HepG2 (cell line): ENCODE measurements around the gene SH3PXD2A. TPM values are rescaled to one million over a fixed set of nuclear protein-coding genes. Genes with fewer than 3 reads are reported as not detected.

ENCODE experiments used
- AGO1 ChIP-seq: fragments of 200-400 bp; formaldehyde crosslinking; IDR thresholded peaks from 2 replicates; pipeline ENCODE4 v1.6.1; 2017; ENCODE audit warnings: mild to moderate bottlenecking, low read depth, low read length, moderate library complexity; ENCODE audit not compliant: poor library complexity, severe bottlenecking
- ARNT2 ChIP-seq: sonication (generic); formaldehyde crosslinking; IDR thresholded peaks from 2 replicates; pipeline ENCODE4 v1.8.0; 2022; ENCODE audit warnings: mild to moderate bottlenecking, low read depth, missing genetic modification reagents, moderate library complexity
- DR1 ChIP-seq: sonication (generic); formaldehyde crosslinking; IDR thresholded peaks from 2 replicates; pipeline ENCODE4 v1.8.0; 2021; ENCODE audit warnings: mild to moderate bottlenecking, missing genetic modification reagents, inconsistent platforms
- ELF1 ChIP-seq: sonication (generic); formaldehyde crosslinking; IDR thresholded peaks from 2 replicates; pipeline ENCODE4 v1.4.0; 2020; ENCODE audit warnings: missing genetic modification reagents
- ETS1 ChIP-seq: sonication (generic); formaldehyde crosslinking; IDR thresholded peaks from 2 replicates; pipeline ENCODE4 v1.4.0; 2020; ENCODE audit warnings: missing genetic modification reagents
- GATAD1 ChIP-seq: IDR thresholded peaks from 2 replicates; pipeline ENCODE4 v1.6.1; 2016; ENCODE audit warnings: missing genetic modification reagents, missing compliant biosample characterization
- GPN1 ChIP-seq: sonication (generic); formaldehyde crosslinking; IDR thresholded peaks from 2 replicates; pipeline ENCODE4 v1.5.1; 2020; ENCODE audit warnings: missing genetic modification reagents, borderline replicate concordance
- HINFP ChIP-seq: sonication (generic); formaldehyde crosslinking; IDR thresholded peaks from 2 replicates; pipeline ENCODE4 v1.4.0; 2020; ENCODE audit warnings: low read depth, mild to moderate bottlenecking, missing genetic modification reagents
- HNF4A ChIP-seq: sonication (generic); formaldehyde crosslinking; IDR thresholded peaks from 2 replicates; pipeline ENCODE4 v1.4.0; 2020; ENCODE audit warnings: missing genetic modification reagents
- JDP2 ChIP-seq: sonication (generic); formaldehyde crosslinking; IDR thresholded peaks from 2 replicates; pipeline ENCODE4 v1.8.1; 2022; ENCODE audit warnings: missing genetic modification reagents, borderline replicate concordance
- KMT2B ChIP-seq: IDR thresholded peaks from 2 replicates; pipeline ENCODE4 v1.6.1; 2016; ENCODE audit warnings: missing genetic modification reagents, missing compliant biosample characterization
- MED13 ChIP-seq: sonication (generic); formaldehyde crosslinking; IDR thresholded peaks from 2 replicates; pipeline ENCODE4 v1.5.0; 2020; ENCODE audit warnings: missing genetic modification reagents
- RFXAP ChIP-seq: sonication (generic); formaldehyde crosslinking; IDR thresholded peaks from 2 replicates; pipeline ENCODE4 v1.4.0; 2020; ENCODE audit warnings: missing genetic modification reagents, borderline replicate concordance
- SMC3 ChIP-seq: IDR thresholded peaks from 2 replicates; pipeline ENCODE4 v1.6.1; 2011; ENCODE audit warnings: low read length, improper control_type of control experiment
- SP4 ChIP-seq: sonication (generic); formaldehyde crosslinking; IDR thresholded peaks from 2 replicates; pipeline ENCODE4 v1.8.1; 2023; ENCODE audit warnings: mild to moderate bottlenecking, missing genetic modification reagents
- SRF ChIP-seq: IDR thresholded peaks from 2 replicates; pipeline ENCODE4 v1.6.1; 2011; ENCODE audit warnings: mild to moderate bottlenecking, low read depth, low read length, moderate library complexity
- TCF7 ChIP-seq: sonication (generic); IDR thresholded peaks from 2 replicates; pipeline ENCODE4 v1.6.1; 2016; ENCODE audit warnings: antibody characterized with exemption, low read depth
- ZFY ChIP-seq: sonication (generic); formaldehyde crosslinking; IDR thresholded peaks from 2 replicates; pipeline ENCODE4 v1.4.0; 2020; ENCODE audit warnings: missing genetic modification reagents
- ZNF484 ChIP-seq: sonication (generic); formaldehyde crosslinking; IDR thresholded peaks from 2 replicates; pipeline ENCODE4 v1.5.1; 2020; ENCODE audit warnings: mild to moderate bottlenecking, low read depth, missing genetic modification reagents, borderline replicate concordance
- ZNF614 ChIP-seq: IDR thresholded peaks from 2 replicates; pipeline ENCODE4 v1.6.1; 2018; ENCODE audit warnings: missing biosample characterization, missing genetic modification reagents, inconsistent platforms, borderline replicate concordance
- ZNF644 ChIP-seq: IDR thresholded peaks from 2 replicates; pipeline ENCODE4 v1.6.1; 2016; ENCODE audit warnings: low read depth
- polyA plus RNA-seq, 8 experiments: library from polyadenylated mRNA; depleted of rRNA in 3 of 8; stranded (reverse) in 7 of 8; unstranded in 1 of 8; fragments of >200 nt; fragmentation: Illumina TruSeq in 4 of 8; extraction: Trizol in 4 of 8; gene quantifications; 2 replicates each; pipeline versions ENCODE4 v1.2.1 to v1.2.3, GENCODE V29; 2011 to 2016; ENCODE audit warnings: low read depth in 4 of 8, missing spikeins in 1 of 8, mixed read lengths in 1 of 8; ENCODE audit not compliant: insufficient read depth in 1 of 8
- total RNA-seq, 5 experiments: library from RNA; depleted of rRNA; stranded (reverse); fragments of >200 nt; fragmentation: Illumina TruSeq; extraction: Trizol; gene quantifications; 2 replicates each; pipeline ENCODE4 v1.2.3, GENCODE V29; 2016; ENCODE audit warnings: low read depth in 1 of 5
- TF ChIP-seq, protein P1 (sequence below), 2 experiments: sonication (generic) in 1 of 2; formaldehyde crosslinking in 1 of 2; IDR thresholded peaks; 2 replicates each; pipeline versions ENCODE4 v1.4.0 to v1.6.1; 2016 to 2020; ENCODE audit warnings: borderline replicate concordance in 1 of 2, low read depth in 1 of 2, mild to moderate bottlenecking in 1 of 2, missing genetic modification reagents in 1 of 2
- TF ChIP-seq, protein P2 (sequence below): IDR thresholded peaks from 2 replicates; pipeline ENCODE4 v1.6.1; 2016; ENCODE audit warnings: missing biosample characterization, missing genetic modification reagents, low read depth

Gene SH3PXD2A
- total and polyA plus RNA-seq, 2 of the 13 experiments (the other 11 are each of a cell fraction or from before 2014, with no cell fraction given) = 11.1 to 11.3 TPM

DNA sequence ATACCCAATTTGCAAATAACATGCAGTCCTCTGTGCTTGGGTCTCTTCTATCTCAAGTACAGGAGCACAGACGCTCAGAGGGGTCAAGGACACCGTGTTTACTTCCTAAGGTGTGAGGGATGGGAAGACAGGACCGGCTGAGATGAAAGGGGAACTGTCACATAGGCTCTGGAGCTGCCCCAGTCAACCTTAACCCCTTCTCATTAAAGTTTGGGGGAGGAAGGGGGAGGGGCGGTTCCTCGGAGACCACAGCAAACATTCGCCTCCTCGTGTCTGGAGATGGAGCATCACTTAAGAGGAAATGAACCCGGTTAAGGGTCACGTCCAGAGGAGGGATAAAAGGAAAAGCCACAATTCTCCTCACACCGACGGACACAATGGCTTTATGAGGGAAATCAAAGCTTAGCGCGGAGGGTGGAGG, 1.1 kb downstream of the SH3PXD2A start (continued):
- TF ChIP-seq GATAD1 (no peak; the same call in none of the 2 replicates), ETS1 (CRISPR knock-in tag) (no peak), ELF1 (CRISPR knock-in tag) (no peak), ZNF644 (CRISPR knock-in tag) (no peak), AGO1 (no peak), TCF7 (peak; percentile 94), KMT2B (CRISPR knock-in tag) (no peak), SMC3 (no peak), RFXAP (CRISPR knock-in tag) (no peak), MED13 (no peak), SP4 (CRISPR knock-in tag) (0 out of 2 replicates have a peak, but pooled peaks have one; percentile 44), DR1 (CRISPR knock-in tag) (no peak), HINFP (CRISPR knock-in tag) (no peak), SRF (no peak), ZNF614 (0 out of 2 replicates have a peak, but pooled peaks have one; percentile 43), ARNT2 (CRISPR knock-in tag) (no peak), ZFY (CRISPR knock-in tag) (no peak), HNF4A (peak; percentile 74; the same call in 1 of the 2 replicates), GPN1 (CRISPR knock-in tag) (no peak), ZNF484 (CRISPR knock-in tag) (no peak), JDP2 (no peak)
- TF ChIP-seq, protein P1, sequence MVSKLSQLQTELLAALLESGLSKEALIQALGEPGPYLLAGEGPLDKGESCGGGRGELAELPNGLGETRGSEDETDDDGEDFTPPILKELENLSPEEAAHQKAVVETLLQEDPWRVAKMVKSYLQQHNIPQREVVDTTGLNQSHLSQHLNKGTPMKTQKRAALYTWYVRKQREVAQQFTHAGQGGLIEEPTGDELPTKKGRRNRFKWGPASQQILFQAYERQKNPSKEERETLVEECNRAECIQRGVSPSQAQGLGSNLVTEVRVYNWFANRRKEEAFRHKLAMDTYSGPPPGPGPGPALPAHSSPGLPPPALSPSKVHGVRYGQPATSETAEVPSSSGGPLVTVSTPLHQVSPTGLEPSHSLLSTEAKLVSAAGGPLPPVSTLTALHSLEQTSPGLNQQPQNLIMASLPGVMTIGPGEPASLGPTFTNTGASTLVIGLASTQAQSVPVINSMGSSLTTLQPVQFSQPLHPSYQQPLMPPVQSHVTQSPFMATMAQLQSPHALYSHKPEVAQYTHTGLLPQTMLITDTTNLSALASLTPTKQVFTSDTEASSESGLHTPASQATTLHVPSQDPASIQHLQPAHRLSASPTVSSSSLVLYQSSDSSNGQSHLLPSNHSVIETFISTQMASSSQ (IDR thresholded peaks at IDR 0.05; ENCODE audit: low read depth) = 0 out of 2 replicates have a peak, but pooled peaks have one; percentile 20
- TF ChIP-seq, protein P1 (CRISPR knock-in tag; IDR thresholded peaks at IDR 0.05; ENCODE audit: borderline replicate concordance) = 0 out of 2 replicates have a peak, but pooled peaks have one; percentile 7
- TF ChIP-seq, protein P2, sequence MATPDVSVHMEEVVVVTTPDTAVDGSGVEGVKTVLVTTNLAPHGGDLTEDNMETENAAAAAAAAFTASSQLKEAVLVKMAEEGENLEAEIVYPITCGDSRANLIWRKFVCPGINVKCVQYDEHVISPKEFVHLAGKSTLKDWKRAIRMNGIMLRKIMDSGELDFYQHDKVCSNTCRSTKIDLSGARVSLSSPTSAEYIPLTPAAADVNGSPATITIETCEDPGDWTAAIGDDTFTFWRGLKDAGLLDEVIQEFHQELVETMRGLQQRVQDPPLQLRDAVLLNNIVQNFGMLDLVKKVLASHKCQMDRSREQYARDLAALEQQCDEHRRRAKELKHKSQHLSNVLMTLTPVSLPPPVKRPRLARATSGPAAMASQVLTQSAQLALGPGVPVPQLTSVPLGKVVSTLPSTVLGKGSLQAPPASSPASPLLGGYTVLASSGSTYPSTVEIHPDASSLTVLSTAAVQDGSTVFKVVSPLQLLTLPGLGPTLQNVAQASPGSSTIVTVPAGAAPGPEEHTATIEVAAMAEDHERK (CRISPR knock-in tag) = no peak
